Esophagus (tissue), 2 donors: ENCODE results near the gene BCL6B. TPM values are rescaled to one million over a fixed set of nuclear protein-coding genes. Genes with fewer than 3 reads are reported as not detected.
"Not testable (repeated sequence)": the region's sequence is repeated elsewhere in the genome, so short reads cannot be mapped to it uniquely, and the experiment has no call there.

Experiments
- H3K27ac ChIP-seq, 2 donors: one replicate each; pipeline ENCODE4 v1.5.1; 2013; ENCODE audit warnings: low read depth in 2 of 2, mild to moderate bottlenecking in 2 of 2, inconsistent platforms in 1 of 2, low read length in 1 of 2, moderate library complexity in 1 of 2
- H3K27me3 ChIP-seq, 2 donors: one replicate each; pipeline ENCODE4 v1.6.1; 2013; ENCODE audit warnings: low read length in 2 of 2, control low read depth in 1 of 2, mild to moderate bottlenecking in 1 of 2; ENCODE audit not compliant: insufficient read depth in 2 of 2, control insufficient read depth in 1 of 2
- H3K36me3 ChIP-seq, 2 donors: one replicate each; pipeline ENCODE4 v1.6.1; 2013; ENCODE audit warnings: low read length in 1 of 2; ENCODE audit not compliant: control insufficient read depth in 2 of 2, insufficient read depth in 2 of 2
- H3K4me1 ChIP-seq, 2 donors: one replicate each; pipeline ENCODE4 v1.6.1; 2013; ENCODE audit warnings: low read length in 1 of 2; ENCODE audit not compliant: control insufficient read depth in 2 of 2, insufficient read depth in 2 of 2
- H3K4me3 ChIP-seq, 2 donors: one replicate each; pipeline ENCODE4 v1.5.1; 2013; ENCODE audit warnings: low read length in 2 of 2, mild to moderate bottlenecking in 2 of 2, low read depth in 1 of 2, moderate library complexity in 1 of 2
- H3K9me3 ChIP-seq, 2 donors: one replicate each; pipeline ENCODE4 v1.6.1; 2013; ENCODE audit warnings: mild to moderate bottlenecking in 2 of 2, low read depth in 1 of 2, low read length in 1 of 2, moderate library complexity in 1 of 2; ENCODE audit not compliant: control insufficient read depth in 2 of 2, insufficient read depth in 1 of 2
- WGBS, 2 donors: extraction: QIAGEN DNeasy Blood & Tissue Kit; methylation state at CpG; one replicate each; pipeline ENCODE4 v1.1.7; 2013; 5-methylcytosine and 5-hydroxymethylcytosine counted together
- polyA plus RNA-seq, 2 donors: library from polyadenylated mRNA; stranded (reverse); fragments of 200-250 nt; gene quantifications; one replicate each; pipeline ENCODE4 v1.2.3, GENCODE V29; 2013
- donor health status: healthy with polysubstance abuse.
- donor health status: Bipolar disorder and iron deficiency.

BCL6B gene
- polyA plus RNA-seq, 2 donors: 1.5 to 1.8 TPM

DNA sequence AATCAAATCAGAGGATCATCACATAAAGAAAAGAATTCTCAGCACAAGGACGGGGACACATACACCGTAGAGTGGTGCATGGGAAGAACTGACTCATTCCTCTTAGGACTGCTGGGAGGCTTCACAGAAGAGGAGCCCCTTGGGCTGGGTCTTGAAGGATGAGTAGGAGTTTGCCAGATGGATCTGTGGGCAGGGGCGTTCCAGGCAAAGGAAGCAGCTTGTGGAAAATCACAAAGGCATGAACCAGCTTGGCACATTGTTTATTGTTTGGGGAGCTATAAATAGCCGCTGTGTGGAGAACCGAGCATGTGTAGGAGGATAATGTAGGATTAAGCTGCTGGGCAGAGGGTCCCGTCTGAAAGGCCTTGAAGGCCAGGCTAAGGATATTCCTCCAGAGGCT, 26.1 kb downstream of the BCL6B start:
- Histone ChIP-seq H3K27ac (no peak overlapping the region), H3K36me3 (no peaks in the 10 kb centered on the region), H3K4me1 (peaks cover 0 to 4% of the 10 kb centered on the region in 2 donors), H3K9me3 (no peaks in the 10 kb centered on the region), H3K4me3 (no peak overlapping the region), H3K27me3 (no peaks in the 10 kb centered on the region)
- WGBS, 2 donors: 71 to 72% methylated on average over 6 of the region's 6 CpGs

DNA sequence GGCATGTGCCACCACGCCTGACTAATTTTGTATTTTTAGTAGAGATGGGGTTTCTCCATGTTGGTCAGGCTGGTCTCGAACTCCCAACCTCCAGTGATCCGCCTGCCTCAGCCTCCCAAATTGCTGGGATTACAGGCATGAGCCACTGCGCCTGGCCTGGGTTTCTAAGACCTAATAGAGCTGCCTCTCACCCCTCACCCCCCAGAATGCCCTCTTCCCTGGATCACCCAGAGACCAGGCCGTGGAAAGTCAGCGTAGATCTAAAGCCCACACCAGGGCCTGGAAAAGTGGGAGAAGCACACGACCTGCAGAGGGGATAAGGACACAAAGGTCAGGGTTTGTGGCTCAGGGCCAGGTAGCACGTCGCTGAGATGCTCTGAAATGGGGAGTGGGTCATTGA, 27.7 kb downstream of the BCL6B start:
- not testable (repeated sequence) for H3K27me3 ChIP-seq, H3K4me3 ChIP-seq, H3K36me3 ChIP-seq, H3K9me3 ChIP-seq, H3K4me1 ChIP-seq, H3K27ac ChIP-seq
- 81 to 84% methylated on average over 8 to 9 of the region's 9 CpGs for WGBS, 2 donors

- Histone ChIP-seq H3K9me3 (no peaks in the 10 kb centered on the region), H3K4me3 (no peak overlapping the region), H3K27ac (no peak overlapping the region), H3K36me3 (no peaks in the 10 kb centered on the region), H3K4me1 (peaks cover 0 to 2% of the 10 kb centered on the region in 2 donors), H3K27me3 (no peaks in the 10 kb centered on the region)
- 45 to 63% methylated on average over 4 of the region's 4 CpGs for WGBS, 2 donors
Observed at GRCh38 chr17:7056386-7056785, 33.5 kb downstream of the BCL6B start.

GRCh38 chr17:7058831-7059447, 36.1 kb downstream of the BCL6B start:
- Histone ChIP-seq H3K27me3 (no peaks in the 10 kb centered on the region), H3K4me1 (peaks cover 0 to 2% of the 10 kb centered on the region in 2 donors), H3K4me3 (no peak overlapping the region), H3K36me3 (no peaks in the 10 kb centered on the region), H3K27ac (peak overlapping the region in 1 of 2 donors; percentile 45), H3K9me3 (no peaks in the 10 kb centered on the region)
- 55 to 67% methylated on average over 7 of the region's 7 CpGs for WGBS, 2 donors

GRCh38 chr17:7060165-7060891, 37.5 kb downstream of the BCL6B start:
- H3K27me3 ChIP-seq: no peaks in the 10 kb centered on the region
- peak overlapping the region; percentile 69 to 87 for H3K27ac ChIP-seq
- 20 to 29% methylated on average over 6 of the region's 6 CpGs for WGBS, 2 donors
- no peak overlapping the region for H3K4me3 ChIP-seq
- no peaks in the 10 kb centered on the region for H3K36me3 ChIP-seq
- peaks cover 0 to 2% of the 10 kb centered on the region in 2 donors for H3K4me1 ChIP-seq
- H3K9me3 ChIP-seq: no peaks in the 10 kb centered on the region

- H3K4me3 ChIP-seq: no peak overlapping the region
- no peaks in the 10 kb centered on the region for H3K36me3 ChIP-seq
- H3K9me3 ChIP-seq: peaks cover 0 to 6% of the 10 kb centered on the region in 2 donors
- H3K4me1 ChIP-seq: peaks cover 0 to 2% of the 10 kb centered on the region in 2 donors
- WGBS, 2 donors: 41 to 55% methylated on average over 6 of the region's 6 CpGs
- no peaks in the 10 kb centered on the region for H3K27me3 ChIP-seq
- no peak overlapping the region for H3K27ac ChIP-seq
Observed at GRCh38 chr17:7063518-7064094, 40.8 kb downstream of the BCL6B start.

GRCh38 chr17:7064261-7064660, 41.4 kb downstream of the BCL6B start:
- no peaks in the 10 kb centered on the region for H3K36me3 ChIP-seq
- H3K4me3 ChIP-seq: no peak overlapping the region
- H3K4me1 ChIP-seq: peaks cover 0 to 2% of the 10 kb centered on the region in 2 donors
- H3K27me3 ChIP-seq: no peaks in the 10 kb centered on the region
- no peak overlapping the region for H3K27ac ChIP-seq
- WGBS, 2 donors: 56 to 58% methylated on average over 4 of the region's 4 CpGs
- peaks cover 0 to 6% of the 10 kb centered on the region in 2 donors for H3K9me3 ChIP-seq

GRCh38 chr17:7067198-7067597, 44.3 kb downstream of the BCL6B start:
- Histone ChIP-seq H3K27me3 (no peaks in the 10 kb centered on the region), H3K27ac (no peak overlapping the region), H3K9me3 (peaks cover 0 to 6% of the 10 kb centered on the region in 2 donors), H3K36me3 (no peaks in the 10 kb centered on the region), H3K4me3 (no peak overlapping the region), H3K4me1 (no peaks in the 10 kb centered on the region)
- WGBS, 2 donors: 81 to 83% methylated on average over 1 of the region's 1 CpG

- Histone ChIP-seq H3K36me3 (no peaks in the 10 kb centered on the region), H3K27ac (no peak overlapping the region), H3K27me3 (no peaks in the 10 kb centered on the region), H3K4me1 (no peaks in the 10 kb centered on the region), H3K4me3 (no peak overlapping the region), H3K9me3 (peaks cover 0 to 6% of the 10 kb centered on the region in 2 donors)
- WGBS, 2 donors: 16 to 40% methylated on average over 1 of the region's 1 CpG
Observed at GRCh38 chr17:7068268-7068667, 45.4 kb downstream of the BCL6B start.
